ENCODE measurements around the gene MAML1. TPM values are rescaled to one million over a fixed set of nuclear protein-coding genes. Genes with fewer than 3 reads are reported as not detected.

The MAML1 gene
- total and polyA plus RNA-seq, 2 donors (not counting 1 experiment from before 2014, with no cell fraction given): 6.4 to 7.5 TPM

DNA sequence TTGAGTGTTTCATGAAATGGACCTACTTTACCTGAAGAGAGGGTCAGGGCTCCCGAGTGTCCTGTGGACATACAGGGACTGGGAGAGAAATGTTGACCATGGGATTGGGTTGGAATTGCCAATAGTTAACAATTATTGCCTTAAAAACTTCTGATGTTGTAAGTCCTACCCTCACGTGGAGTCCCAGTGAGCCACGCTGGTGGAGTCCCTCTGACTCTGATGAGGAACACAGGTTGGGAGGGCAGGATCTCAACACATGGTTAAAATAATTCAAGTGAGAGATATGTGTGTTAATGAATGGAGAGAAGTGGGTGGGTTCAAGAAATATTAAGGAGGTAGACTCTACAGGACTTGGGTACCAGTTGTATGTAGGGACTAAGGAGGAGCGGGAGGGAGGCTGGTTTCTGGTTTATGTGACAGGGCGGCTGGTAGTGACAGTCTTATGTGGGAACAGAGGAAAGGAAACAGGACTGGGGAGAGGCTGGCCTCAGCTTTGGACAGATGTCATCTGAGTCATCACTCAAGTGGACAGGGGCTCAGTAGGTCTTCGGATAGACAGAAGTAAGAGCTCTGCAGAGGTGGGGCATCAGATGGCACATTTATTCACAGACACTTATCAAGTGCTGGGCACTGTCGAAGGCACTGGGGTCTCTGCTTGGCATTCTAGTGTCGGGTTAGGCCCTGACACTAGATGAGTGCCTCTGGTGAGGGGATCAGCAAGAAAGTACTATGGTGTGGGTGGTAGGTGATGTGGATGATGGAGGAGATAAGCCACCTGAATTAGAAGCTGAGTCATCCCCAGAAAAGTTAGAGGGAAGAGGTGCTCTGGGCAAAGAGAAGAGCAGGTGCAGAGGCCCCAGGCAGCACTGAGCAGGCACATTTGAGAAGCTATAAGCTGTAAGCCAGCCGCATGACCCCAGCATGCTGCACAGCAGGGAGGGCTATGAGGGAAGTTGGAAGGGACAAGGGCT, 27.2 kb downstream of the MAML1 start:
- Histone ChIP-seq H2AFZ (ENCODE audit: low read length) (no peak overlapping the region), H3K27ac (ENCODE audit: insufficient read depth, low read length) (no peak overlapping the region), H3K27me3 (ENCODE audit: control insufficient read depth, insufficient read depth, low read length) (no peaks in the 10 kb centered on the region), H3K36me3 (ENCODE audit: control insufficient read depth, insufficient read depth, low read length) (no peaks in the 10 kb centered on the region), H3K4me3 (replicated peaks in 1 of 4; ENCODE audit: control extremely low read depth in 1 of 4, insufficient read depth in 1 of 4, low read depth in 3 of 4, low read length in 4 of 4) (no peak overlapping the region), H4K20me1 (ENCODE audit: control insufficient read depth, extremely low read depth, insufficient read depth, low read length) (no peaks in the 10 kb centered on the region), H3K4me2 (ENCODE audit: extremely low read depth, insufficient read depth, low read length) (no peak overlapping the region), H3K79me2 (ENCODE audit: control insufficient read depth, insufficient read depth, low read length) (peaks cover 62% of the 10 kb centered on the region), H3K9ac (ENCODE audit: insufficient read depth, low read length) (no peak overlapping the region), H3K4me1 (ENCODE audit: control insufficient read depth, extremely low read depth, insufficient read depth, low read length) (peaks cover 21% of the 10 kb centered on the region), H3K9me3 (ENCODE audit: control insufficient read depth, insufficient read depth, low read depth, low read length) (no peaks in the 10 kb centered on the region)
- no peak for TF ChIP-seq EZH2 (IDR thresholded peaks at IDR 0.05; ENCODE audit: low read length, missing control alignments)
- TF ChIP-seq, protein P1, sequence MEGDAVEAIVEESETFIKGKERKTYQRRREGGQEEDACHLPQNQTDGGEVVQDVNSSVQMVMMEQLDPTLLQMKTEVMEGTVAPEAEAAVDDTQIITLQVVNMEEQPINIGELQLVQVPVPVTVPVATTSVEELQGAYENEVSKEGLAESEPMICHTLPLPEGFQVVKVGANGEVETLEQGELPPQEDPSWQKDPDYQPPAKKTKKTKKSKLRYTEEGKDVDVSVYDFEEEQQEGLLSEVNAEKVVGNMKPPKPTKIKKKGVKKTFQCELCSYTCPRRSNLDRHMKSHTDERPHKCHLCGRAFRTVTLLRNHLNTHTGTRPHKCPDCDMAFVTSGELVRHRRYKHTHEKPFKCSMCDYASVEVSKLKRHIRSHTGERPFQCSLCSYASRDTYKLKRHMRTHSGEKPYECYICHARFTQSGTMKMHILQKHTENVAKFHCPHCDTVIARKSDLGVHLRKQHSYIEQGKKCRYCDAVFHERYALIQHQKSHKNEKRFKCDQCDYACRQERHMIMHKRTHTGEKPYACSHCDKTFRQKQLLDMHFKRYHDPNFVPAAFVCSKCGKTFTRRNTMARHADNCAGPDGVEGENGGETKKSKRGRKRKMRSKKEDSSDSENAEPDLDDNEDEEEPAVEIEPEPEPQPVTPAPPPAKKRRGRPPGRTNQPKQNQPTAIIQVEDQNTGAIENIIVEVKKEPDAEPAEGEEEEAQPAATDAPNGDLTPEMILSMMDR (conservative IDR thresholded peaks at IDR 0.05 in 1 of 2, IDR thresholded peaks at IDR 0.05 in 1 of 2; ENCODE audit: low read depth in 1 of 2, low read length in 2 of 2): no peak
- DNase-seq (ENCODE audit: low read depth in 2 of 2): no peak

DNA sequence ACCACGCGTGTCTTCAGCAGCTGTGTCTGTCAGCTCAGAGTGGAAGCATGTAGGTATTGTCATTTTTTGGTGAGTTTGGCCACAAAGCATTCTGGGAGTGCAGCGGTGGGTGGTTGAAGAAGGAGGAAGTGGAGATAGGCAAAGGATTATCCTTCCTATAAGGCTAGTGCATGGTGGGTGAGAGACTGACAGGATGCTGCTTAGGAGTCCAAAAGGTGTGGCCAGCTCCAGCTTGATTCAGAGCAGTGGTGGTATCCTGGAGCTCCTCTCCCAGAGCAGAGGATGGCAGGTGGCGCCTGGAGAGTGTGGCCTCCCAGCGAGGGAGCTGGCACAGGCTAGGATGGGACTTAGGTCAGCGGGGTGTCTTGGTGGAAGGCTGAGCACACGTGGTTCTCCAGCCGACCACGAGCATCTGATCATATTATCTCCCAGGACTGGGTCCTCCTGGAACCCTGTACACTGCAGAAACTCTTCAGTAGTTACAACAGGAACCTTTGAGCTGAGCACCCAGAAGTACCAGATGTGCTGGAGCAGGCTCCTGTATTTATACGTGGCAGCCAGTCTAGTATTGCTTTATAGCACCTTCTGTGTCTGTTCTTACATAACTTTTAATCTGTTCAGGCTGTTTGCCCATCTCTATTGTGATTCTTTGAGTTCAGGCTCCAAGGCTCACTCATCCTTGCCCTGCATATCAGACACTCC, 29.6 kb downstream of the MAML1 start:
- H3K4me3 ChIP-seq (replicated peaks in 1 of 4; ENCODE audit: control extremely low read depth in 1 of 4, insufficient read depth in 1 of 4, low read depth in 3 of 4, low read length in 4 of 4): peak overlapping the region in 1 of 4 experiments; percentile 2
- no peaks in the 10 kb centered on the region for H4K20me1 ChIP-seq (ENCODE audit: control insufficient read depth, extremely low read depth, insufficient read depth, low read length)
- H3K27me3 ChIP-seq (ENCODE audit: control insufficient read depth, insufficient read depth, low read length): no peaks in the 10 kb centered on the region
- peaks cover 62% of the 10 kb centered on the region for H3K79me2 ChIP-seq (ENCODE audit: control insufficient read depth, insufficient read depth, low read length)
- TF ChIP-seq, protein P1 (conservative IDR thresholded peaks at IDR 0.05 in 1 of 2, IDR thresholded peaks at IDR 0.05 in 1 of 2; ENCODE audit: low read depth in 1 of 2, low read length in 2 of 2): no peak
- no peak for TF ChIP-seq EZH2 (IDR thresholded peaks at IDR 0.05; ENCODE audit: low read length, missing control alignments)
- H2AFZ ChIP-seq (ENCODE audit: low read length): no peak overlapping the region
- DNase-seq (ENCODE audit: low read depth in 2 of 2): peak in 1 of 2 donors; percentile 64
- H3K9ac ChIP-seq (ENCODE audit: insufficient read depth, low read length): no peak overlapping the region
- peak overlapping the region; percentile 36 for H3K27ac ChIP-seq (ENCODE audit: insufficient read depth, low read length)
- peaks cover 8% of the 10 kb centered on the region for H3K36me3 ChIP-seq (ENCODE audit: control insufficient read depth, insufficient read depth, low read length)
- H3K4me2 ChIP-seq (ENCODE audit: extremely low read depth, insufficient read depth, low read length): peak overlapping the region; percentile 13
- H3K9me3 ChIP-seq (ENCODE audit: control insufficient read depth, insufficient read depth, low read depth, low read length): no peaks in the 10 kb centered on the region
- peaks cover 36% of the 10 kb centered on the region for H3K4me1 ChIP-seq (ENCODE audit: control insufficient read depth, extremely low read depth, insufficient read depth, low read length)

DNA sequence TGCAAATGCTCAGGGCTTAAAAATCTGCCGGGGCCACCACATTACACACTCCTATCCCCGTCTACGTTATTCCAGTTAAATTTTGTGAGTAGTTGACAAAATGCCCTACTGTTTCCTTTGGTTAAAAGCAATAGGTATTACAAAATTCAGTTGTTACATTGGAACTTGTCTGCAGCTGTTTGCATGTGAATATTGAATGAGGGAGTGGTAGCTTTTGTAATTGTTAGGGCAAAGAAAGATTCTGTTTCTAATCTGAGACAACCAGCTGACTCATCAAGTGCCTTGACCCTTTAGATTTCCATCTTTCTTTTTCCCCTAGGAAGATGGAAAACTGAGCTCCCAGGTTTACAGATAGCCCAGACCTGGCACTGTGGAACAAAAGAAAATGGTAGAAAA, 30.2 kb downstream of the MAML1 start:
- Histone ChIP-seq H3K4me3 (replicated peaks in 1 of 4; ENCODE audit: control extremely low read depth in 1 of 4, insufficient read depth in 1 of 4, low read depth in 3 of 4, low read length in 4 of 4) (peak overlapping the region in 1 of 4 experiments; percentile 2), H3K9ac (ENCODE audit: insufficient read depth, low read length) (no peak overlapping the region), H3K4me1 (ENCODE audit: control insufficient read depth, extremely low read depth, insufficient read depth, low read length) (peaks cover 36% of the 10 kb centered on the region), H3K4me2 (ENCODE audit: extremely low read depth, insufficient read depth, low read length) (peak overlapping the region; percentile 13), H3K9me3 (ENCODE audit: control insufficient read depth, insufficient read depth, low read depth, low read length) (no peaks in the 10 kb centered on the region), H3K79me2 (ENCODE audit: control insufficient read depth, insufficient read depth, low read length) (peaks cover 62% of the 10 kb centered on the region), H3K36me3 (ENCODE audit: control insufficient read depth, insufficient read depth, low read length) (peaks cover 8% of the 10 kb centered on the region), H3K27me3 (ENCODE audit: control insufficient read depth, insufficient read depth, low read length) (no peaks in the 10 kb centered on the region), H4K20me1 (ENCODE audit: control insufficient read depth, extremely low read depth, insufficient read depth, low read length) (no peaks in the 10 kb centered on the region), H3K27ac (ENCODE audit: insufficient read depth, low read length) (peak overlapping the region; percentile 36), H2AFZ (ENCODE audit: low read length) (no peak overlapping the region)
- TF ChIP-seq EZH2 (IDR thresholded peaks at IDR 0.05; ENCODE audit: low read length, missing control alignments): no peak
- TF ChIP-seq, protein P1 (conservative IDR thresholded peaks at IDR 0.05 in 1 of 2, IDR thresholded peaks at IDR 0.05 in 1 of 2; ENCODE audit: low read depth in 1 of 2, low read length in 2 of 2): no peak
- peak; percentile 66 to 78 for DNase-seq (ENCODE audit: low read depth in 2 of 2)
